PC-9 (cell line): ENCODE results near the gene KCNH1.
"Not testable (repeated sequence)": the region's sequence is repeated elsewhere in the genome, so short reads cannot be mapped to it uniquely, and the experiment has no call there.

Experiments
- CTCF ChIP-seq: fragments of 200-600 bp; sonication (generic); conservative IDR thresholded peaks from 2 replicates; pipeline ENCODE4 v1.6.1; 2017; ENCODE audit warnings: mixed run types, antibody characterized with exemption, mild to moderate bottlenecking, moderate library complexity
- EZH2 ChIP-seq: fragments of 200-600 bp; sonication (generic); IDR thresholded peaks from 2 replicates; pipeline ENCODE4 v1.8.0; 2017; ENCODE audit warnings: antibody characterized with exemption, low read depth

- TF ChIP-seq CTCF, EZH2: not testable (repeated sequence)
Observed at GRCh38 chr1:210661520-210661919, 472.4 kb downstream of the KCNH1 start.
